Stimulated activated naive CD4-positive, alpha-beta T cell treated with Interleukin-2 at 50 U/mL for 16 hours (primary cell): Measurements from ENCODE around the gene EML6.

Experiments used
- DNase-seq: peaks from one replicate; lab custom pipeline; 2025; lab: John Stamatoyannopoulos, UW

Gene EML6

DNA sequence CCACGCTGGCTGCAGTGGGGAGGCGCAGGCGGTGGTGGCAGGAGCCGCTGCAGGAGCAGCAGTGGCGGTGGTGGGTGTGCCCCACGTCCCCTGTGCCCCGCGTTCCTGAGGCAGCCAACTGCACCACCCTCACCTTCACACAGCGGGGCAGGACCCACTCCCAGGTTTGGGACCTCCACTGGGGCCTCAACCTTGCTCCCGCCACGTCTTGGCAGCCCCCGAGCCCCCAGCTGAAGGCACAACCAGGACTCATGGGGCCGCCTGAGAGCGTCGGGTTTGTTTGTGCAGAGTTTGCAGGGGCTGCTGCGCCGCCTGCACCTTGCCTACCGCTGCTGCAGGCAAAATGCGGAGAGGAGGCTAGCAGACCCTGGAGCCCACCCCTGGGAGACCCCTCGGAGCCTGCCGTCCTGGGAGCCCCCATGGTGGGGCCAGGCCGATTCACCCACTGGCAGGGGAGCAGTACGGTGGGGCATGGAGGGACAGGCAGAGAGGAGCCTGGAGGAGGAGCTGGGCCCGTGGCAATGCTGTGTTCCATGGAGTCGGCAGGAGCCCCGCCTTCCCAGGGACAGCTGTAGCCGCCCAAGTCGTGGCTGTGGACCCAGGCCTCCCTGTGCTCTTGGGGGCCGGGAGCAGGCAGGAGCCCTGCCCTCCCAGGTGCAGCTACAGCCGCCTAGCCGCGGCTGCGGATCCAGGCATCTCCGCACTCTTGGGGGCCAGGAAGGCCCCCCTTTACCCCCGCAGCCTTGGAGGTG is 14.7 kb upstream of the EML6 start:
- no peak for DNase-seq

DNA sequence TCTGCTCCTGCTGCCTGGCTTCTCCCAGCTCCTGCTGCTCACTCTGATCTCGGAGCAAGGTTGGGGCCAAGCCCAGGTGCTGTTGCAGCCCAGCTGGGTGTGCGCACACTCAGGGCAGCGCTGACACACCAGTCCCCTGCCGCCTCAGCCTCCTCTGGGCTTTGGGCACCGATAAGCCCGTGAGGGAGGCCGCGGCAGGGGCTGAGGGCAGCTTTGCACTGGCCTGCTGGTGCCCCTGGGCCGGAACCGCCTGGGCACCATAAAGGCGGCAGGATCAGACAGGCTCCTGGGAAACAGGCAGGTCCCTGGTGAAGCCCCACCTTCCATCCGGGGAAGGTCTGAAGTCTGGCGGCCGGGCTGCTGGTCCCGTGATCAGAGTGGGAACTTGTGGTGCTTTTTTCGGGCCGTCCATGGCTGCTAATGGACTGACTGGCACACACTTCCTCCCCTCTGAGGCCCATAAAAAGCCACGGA is 14.1 kb upstream of the EML6 start:
- no peak for DNase-seq

DNA sequence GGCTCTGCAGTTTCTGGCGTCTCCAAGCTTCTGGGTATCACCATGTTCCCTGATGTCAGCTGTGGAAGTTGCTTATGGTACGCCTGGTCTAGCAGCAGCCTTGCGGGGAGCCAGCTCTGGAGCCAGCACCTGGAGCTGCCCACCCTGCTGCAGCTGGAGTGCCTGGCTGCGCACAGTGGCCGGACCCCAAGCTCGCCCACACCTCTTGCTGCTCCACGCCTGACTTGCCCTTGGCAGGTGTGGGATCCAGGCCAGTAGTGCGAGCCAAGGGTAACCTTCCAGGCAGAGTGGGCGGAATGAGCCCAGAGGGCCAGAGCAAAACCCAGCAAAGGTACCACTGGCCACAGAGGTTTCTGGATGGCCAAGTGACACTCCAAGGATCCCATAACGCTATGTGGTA is 13.2 kb upstream of the EML6 start:
- no peak for DNase-seq

DNA sequence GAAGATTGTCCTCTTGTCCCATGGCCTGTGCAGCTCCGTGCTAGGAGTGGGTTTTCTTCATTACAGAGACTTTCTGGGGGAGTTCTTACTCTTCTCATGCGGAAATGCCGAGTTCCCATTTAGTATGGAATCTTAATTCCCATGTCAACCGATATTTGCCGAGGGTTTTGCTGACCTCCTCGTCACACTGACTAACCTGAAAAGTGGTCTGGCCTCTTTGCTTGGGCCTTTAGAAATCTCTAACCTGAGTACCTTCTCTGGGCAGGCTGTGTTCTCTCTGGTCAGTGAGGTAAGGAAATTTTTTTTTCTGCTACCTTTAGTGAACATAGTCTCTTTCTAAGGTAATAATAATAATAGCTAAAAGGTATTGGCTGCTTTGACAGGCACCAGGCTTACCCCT is 10.9 kb upstream of the EML6 start:
- no peak for DNase-seq

DNA sequence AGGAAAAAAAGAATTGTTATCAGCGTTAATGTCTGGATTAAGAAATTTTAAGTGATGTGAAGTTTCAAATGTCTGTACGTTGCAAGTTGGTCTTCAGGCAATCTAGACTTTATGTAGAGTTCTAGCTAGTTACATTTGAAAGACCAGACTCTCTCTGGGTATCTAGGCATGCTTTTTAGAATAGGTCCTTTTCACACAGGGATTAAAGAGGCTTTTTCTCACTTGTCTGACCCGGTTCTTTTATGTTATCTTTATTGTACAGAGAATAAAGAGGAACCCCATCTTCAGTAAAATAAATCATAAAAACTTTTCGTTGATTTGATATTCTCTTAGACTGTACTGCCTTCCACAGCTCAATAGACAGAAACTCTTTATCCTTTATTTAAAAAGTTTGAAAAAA is 8.5 kb upstream of the EML6 start:
- DNase-seq: no peak

DNA sequence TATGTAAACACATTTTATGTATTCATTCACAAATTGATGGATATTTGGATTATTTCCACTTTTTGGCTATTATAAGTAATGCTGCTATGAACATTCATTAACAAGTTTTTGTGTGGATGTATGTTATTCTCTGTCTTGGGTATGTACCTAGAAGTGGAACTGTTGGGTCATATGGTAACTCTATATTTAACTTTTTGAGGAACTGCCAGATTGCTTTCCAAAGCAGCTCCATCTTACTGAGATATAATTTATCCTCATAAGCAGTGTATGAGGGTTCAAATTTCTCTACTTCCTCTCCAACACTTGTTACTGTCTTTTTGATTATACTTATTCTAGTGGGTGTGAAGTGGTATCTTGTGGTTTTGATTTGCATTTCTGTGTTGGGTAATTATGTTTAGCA is 7.1 kb upstream of the EML6 start:
- DNase-seq: no peak

DNA sequence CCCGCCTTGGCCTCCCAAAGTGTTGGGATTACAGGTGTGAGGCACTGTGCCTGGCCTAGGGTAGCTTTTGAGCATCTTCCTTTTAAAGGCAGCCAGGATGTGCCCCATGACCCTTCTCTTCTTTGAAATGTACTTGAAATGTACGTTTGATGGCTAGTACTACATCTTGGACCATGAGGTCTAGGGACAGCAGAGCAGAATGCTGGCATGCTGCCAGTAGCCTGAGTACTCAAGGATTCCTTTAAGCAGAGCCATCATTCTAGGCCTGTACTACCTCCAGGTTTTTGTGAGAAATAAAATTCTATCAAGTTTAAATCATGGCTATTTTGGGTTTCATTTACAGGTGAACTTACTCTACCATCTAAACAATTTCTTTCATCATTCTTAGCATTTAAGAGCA is 2.9 kb upstream of the EML6 start:
- no peak for DNase-seq

DNA sequence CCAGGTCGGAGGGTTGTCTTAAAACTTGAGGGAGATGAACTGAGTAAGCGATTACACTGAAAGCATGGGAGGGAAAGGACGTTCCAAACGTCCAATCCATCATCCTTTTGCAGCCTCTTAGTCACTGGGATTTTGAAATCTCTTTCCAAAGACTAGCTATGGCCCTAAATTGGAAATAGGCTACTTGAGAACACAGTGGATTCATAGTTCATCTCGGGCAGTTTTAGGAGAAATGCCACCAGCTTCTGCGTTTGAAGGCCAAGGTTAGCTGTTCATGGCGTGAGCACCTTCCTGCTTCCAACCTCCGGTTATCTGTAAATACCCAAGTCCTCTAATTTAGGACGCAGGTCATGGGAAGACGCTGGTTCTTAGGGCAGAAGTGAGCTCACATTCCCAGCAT is 821 bp upstream of the EML6 start:
- no peak for DNase-seq

DNA sequence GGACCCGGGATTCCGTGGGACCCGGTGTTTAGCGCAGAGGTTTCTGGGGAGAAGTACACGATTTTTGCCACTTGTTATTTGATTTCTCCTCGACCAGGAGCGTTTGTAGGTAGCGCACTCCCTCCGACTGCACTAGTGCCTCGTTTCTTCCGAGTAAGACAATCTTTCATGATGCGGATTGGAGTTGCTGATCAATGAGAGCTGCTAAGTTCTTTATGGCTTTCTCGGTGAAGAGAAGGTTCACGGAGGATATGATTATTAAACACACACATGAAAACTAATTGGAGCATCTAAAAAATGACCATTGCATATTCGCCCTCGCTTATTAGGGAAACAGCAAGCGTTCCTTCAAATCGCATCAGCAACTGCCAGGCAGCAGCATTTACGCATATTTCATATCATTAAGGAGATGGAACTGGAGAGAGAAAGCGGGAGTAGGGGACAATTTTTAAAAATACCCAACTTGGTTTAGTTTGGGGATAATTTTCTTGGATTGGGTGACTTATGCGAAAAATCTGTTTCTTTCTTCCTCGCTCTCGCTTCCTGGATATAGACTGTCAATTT is 616 bp downstream of the EML6 start:
- no peak for DNase-seq

DNA sequence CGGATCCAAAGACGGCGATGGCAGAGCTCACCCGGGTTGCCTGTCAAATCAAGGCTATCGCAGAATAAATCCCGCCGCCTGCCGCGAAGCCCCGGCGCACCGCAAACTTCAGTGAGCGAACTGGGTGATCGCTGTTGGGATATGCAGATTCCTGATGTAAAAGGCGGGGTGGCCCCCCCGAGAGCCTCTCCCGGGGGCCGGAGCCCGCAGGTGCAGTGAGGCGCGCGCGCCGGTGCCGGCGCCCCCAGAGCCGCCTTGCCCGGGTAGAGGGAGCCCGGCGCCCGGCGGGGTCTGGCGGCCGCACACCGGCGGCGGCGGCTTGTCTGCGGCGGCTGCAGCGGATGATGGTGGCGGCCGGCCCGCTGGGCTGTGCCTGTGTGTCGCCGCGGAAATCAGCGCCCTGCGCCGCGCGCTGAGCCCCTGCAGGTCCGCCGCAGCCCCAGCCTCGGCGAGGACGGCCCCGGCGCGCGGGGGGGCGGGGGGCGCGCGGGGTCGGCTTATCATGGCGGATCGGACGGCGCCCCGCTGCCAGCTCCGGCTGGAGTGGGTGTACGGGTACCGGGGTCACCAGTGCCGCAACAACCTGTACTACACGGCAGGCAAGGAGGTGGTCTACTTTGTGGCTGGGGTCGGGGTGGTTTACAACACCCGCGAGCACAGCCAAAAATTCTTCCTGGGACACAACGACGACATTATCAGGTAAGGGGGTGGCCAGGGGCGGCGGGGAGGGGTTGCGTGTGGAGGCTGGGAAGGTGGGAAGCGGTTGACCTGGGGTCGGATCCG is 1.3 kb downstream of the EML6 start:
- DNase-seq: no peak

DNA sequence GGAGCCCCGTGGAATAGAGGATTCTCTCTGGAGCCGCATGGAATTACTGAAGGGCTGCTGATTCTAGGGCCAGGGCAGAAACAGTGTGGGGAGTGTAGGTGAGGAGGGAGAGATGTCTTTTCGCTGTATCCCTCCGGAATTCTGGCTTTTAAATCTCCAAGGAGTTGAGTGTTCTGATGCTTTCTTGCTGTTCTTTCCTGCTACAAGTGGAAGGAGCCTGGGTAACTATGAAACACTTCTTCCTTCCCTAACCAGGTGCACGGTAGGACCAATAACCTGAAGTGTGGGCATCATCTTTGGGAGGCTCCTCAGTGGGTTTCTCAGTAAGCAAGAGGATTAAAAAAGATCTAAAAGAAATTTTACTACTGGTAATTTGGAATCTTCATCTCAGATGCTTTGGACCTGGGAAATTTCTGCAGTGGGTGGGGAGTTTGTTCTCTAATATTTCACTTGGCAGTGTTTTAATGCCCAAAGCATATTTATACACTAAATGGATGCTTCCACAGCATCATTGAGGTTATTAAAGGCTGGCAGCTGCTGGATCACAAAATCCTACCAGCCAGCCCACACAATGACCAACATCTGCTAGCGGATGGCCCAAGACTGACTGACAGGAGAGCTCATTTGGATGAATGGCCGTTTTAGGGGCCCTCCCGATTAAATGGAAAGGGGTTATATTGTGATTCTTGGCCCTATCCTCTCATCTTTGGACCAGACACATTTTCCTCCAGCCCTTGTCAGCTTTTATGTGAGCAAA is 2.1 kb downstream of the EML6 start:
- no peak for DNase-seq

DNA sequence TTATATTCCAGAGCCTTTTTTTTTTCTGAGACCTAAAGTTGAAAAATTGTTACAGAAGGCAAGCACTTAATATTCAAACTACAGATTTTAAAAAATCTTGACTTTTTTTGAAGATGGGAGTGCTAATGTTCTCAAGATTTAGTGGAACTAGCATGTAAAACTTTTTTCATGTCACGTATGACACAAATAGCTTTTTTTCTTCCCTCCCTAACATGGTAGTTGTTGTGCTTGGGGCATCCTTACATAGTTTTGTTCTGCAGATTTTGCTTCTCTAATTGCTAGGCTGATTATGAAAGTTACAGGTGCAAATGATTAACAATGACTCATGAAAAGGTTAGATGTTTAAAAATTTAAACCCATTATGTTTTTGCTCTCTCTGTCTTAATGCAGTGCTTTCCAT is 3.0 kb downstream of the EML6 start:
- DNase-seq: no peak

DNA sequence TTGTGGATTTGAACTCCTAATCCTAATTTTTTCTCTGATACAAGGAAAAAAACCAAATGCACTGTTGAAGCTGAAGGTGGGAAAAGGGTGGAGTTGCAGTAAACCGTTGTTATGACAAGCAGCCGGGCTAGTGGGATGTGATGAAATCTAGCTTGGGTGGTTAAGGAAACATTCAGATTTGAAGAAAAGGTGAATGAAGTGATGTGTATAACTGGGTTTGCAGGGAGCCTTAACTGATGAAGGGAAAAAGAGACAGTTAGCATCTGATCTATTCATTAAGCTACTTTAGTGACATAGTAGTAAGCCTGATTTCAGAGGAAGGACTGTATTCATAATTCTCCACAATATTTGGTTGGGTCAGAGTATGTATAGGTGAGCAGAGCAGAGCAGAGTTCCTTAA is 3.5 kb downstream of the EML6 start:
- DNase-seq: no peak

DNA sequence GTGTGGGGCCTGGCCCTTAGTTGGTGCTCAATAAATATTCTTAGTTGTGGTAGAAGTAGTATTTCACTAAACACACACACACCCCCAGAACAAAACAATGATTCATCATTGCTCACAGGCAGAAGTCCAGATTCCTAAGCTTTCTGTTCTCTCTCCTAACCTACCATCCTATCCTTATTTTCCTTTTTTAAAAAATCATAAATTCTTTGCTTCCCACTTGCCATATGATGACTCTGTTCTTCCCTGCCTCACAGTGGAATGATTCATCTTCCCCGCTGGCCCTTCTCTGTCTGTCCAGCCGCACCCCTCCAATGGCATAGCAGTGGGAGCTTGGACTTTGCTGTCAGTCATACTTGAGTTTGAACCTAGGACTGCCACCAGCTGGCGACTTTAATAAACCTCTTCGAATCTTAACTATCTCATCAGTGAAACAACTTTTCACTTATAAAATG is 5.2 kb downstream of the EML6 start:
- no peak for DNase-seq

DNA sequence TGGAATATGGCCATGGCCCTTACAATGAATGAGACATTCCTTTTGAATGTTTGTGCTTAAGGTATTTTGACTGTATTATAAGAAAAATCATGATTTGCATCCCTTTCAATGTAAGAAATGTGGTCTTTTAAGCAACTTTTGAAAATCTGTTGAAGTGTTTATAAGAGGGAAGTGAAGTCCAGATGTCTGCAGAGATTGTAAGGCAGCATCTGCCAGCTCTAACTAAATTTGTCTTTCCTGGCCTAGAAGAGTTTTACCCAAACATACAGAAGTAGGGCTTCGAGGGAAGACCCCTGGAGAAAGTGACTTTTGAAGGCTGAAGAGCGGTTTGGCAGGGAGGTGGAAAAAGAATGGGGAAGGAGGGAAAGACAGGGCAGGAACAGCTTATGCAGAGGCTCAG is 12.2 kb downstream of the EML6 start:
- no peak for DNase-seq

DNA sequence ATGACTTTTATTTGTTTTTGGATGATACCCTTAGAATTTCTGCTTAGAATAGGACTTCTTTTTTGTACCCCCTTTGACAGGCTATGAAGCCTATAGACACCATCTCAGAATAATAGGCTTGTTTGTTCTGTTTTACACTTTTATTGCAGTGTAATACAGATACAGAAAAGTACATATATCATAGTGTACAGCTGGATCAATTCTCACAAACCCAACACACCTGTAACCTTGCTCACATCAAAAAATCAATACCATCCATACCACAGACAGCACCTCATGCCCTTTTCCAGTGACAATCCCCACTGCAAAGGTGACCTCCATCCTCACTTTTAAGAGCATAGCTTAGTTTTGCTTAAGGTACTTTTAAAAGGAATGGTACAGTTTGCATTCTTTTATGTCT is 14.8 kb downstream of the EML6 start:
- DNase-seq: no peak

DNA sequence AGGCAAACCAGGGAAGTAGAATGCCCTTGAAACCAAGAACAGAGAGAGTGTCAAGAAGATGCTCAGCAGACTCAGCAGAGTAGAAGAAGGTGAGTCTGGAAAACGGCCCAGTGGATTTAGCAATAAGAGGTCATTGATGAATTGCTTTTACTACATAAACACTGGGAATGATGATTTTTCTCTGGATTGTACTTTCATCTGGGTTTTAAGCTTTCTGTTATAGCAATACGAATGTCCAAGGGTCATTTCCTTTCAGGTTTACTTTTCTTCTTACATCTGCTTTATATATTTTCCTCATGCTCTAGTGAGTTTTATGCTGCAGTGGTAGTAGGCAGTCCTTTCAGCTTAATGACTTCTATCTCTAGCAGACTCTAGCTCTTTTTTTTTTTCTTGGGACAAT is 16.9 kb downstream of the EML6 start:
- no peak for DNase-seq

DNA sequence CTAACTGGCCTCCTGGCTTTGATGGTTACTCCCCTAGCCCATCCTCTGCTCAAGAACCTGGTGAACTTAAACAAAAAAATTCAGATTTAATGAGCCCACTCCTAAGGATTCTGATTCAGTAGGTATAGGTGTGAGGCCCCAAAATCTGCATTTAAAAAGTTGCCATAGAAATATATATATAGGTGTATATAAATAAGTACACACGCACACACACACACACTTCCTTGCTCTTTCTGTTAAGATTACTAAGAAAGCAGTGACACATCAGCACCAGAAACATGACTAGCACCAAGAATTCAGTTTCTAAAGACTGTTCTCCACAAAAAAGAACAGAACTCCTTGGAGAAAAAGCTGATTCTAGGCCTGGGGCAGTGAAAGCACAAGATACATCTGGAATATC is 17.8 kb downstream of the EML6 start:
- no peak for DNase-seq

DNA sequence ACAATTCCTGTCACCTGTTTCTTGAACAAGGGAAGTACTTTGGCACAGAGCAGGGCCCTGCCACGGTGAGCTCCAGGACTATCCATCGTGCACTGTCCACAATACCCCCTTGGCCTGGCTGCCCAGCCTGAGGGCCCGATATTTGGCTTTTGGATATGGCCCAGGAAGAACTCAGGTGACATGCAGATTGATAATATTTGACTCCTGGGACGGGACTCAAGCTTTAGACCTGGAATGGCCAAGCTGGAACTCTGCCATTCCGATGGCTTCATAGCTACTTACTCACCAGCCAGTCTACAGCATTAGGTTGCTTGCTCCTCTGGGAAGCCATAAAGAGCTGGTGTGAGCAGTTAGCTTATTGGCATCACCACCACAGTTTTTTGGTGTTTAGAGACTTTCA is 26.6 kb downstream of the EML6 start:
- no peak for DNase-seq

DNA sequence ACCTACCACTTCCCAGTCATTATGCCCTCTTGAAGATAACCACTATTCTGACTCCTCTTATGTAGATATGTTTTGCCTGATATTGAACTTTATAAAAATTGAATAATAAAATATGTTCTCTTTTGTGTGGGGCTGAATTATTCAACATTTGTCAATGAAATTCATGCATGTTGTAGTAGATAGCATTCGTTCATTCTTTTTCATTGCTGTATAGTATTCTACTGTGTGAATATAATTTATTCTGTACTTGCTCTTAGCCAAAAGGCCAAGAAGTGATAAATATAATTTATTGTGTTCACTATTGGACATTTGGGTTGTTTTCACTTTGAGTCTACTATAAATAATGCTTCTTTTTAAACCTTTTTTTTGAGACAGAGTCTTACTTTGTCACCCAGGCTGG is 29.0 kb downstream of the EML6 start:
- DNase-seq: no peak

DNA sequence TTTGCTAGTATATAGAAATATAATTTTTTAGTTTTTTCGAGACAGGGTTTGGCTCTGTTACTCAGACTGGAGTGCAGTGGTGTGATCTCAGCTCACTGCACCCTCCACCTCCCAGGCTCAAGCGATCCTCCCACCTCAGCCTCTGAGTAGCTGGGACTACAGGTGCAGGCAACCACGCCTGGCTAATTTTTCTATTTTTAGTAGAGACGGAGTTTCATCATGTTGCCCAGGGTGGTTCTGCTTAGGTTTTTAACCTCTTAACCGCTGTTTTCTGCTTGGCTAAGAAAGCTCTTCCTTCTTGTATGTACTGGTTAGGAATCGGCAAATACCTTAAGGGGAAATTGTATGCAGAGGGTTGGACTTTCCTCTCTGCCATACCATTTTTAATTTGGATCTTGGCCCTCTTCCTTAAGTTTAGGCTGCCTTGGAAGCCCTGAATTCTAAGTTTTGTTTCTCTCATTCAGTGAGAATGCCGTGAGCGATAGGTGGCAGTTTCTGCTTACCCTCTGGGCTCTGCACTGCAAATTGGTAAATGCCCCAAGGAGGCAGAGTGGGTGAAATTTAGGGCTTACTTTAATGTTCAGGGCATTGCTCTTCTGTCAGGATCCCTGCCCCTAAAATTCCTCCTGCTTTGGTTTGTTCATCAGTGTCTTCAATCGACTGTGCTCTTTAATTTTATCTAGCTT is 32.3 kb downstream of the EML6 start:
- DNase-seq: no peak

DNA sequence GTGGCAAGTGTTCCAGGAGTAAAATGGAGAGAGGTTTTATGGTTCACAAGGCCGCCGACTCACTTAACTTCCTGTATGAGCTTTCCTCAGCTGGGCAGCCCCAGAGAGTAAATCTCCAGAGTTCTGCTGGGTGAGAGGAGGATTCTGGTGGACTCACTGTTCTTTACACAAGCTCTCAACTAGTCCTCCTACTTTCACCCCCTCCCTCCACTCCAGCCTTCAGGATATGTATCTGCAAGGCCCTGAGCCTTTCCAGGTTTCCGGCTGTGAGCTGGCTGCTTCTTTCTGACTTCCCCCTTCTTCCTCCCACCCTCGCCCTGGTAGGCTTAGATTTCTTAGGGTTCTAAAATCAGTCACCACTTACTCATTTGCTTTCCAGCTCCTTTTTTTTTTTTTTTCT is 34.0 kb downstream of the EML6 start:
- no peak for DNase-seq
